Naive thymus-derived CD4-positive, alpha-beta T cell (primary cell): ENCODE measurements around the gene KRT80. TPM values are rescaled to one million over a fixed set of nuclear protein-coding genes. Genes with fewer than 3 reads are reported as not detected.
"Not testable (repeated sequence)": the region's sequence is repeated elsewhere in the genome, so short reads cannot be mapped to it uniquely, and the experiment has no call there.

Source experiments
- ATAC-seq: fragments of 150-1000 bp; cut with Tn5 transposase; 2 replicates; pipeline ENCODE4 v1.10.0; 2021; ENCODE audit warnings: mild to moderate bottlenecking, moderate library complexity
- CTCF ChIA-PET: fragments of 350-600 bp; sonication (Branson Sonifier 250); formaldehyde crosslinking; loops from one replicate; lab custom pipeline; 2021; ENCODE audit warnings: antibody characterized with exemption; lab: Charles Lee
- POLR2A ChIA-PET: fragments of 350-600 bp; sonication (Branson Sonifier 250); formaldehyde crosslinking; loops from one replicate; lab custom pipeline; 2021; ENCODE audit warnings: antibody characterized with exemption, inconsistent platforms; lab: Charles Lee
- DNase-seq, 9 donors: peaks; one replicate each; pipeline versions ENCODE4 v3.0.0 to v3.0.0-alpha.2; 2020 to 2022; ENCODE audit warnings: mixed read lengths in 1 of 9
- H3K27ac ChIP-seq: one replicate; pipeline ENCODE4 v1.7.0; 2013; ENCODE audit warnings: mild to moderate bottlenecking, low read depth, low read length, moderate library complexity
- H3K27me3 ChIP-seq, 2 donors: one replicate each; pipeline ENCODE4 v1.7.0; 2013; ENCODE audit warnings: low read length in 2 of 2, mild to moderate bottlenecking in 2 of 2, moderate library complexity in 2 of 2; ENCODE audit not compliant: control insufficient read depth in 2 of 2, insufficient read depth in 2 of 2
- H3K36me3 ChIP-seq, 3 experiments: 1 replicate in 2 of 3; 2 replicates in 1 of 3; pipeline ENCODE4 v1.7.0; 2013; ENCODE audit warnings: low read length in 3 of 3, mild to moderate bottlenecking in 3 of 3, moderate library complexity in 1 of 3; ENCODE audit not compliant: insufficient read depth in 3 of 3, control insufficient read depth in 2 of 3
- H3K4me1 ChIP-seq, 2 donors: one replicate each; pipeline ENCODE4 v1.7.0; 2013; ENCODE audit warnings: low read length in 2 of 2, mild to moderate bottlenecking in 2 of 2, moderate library complexity in 1 of 2; ENCODE audit not compliant: control insufficient read depth in 2 of 2, insufficient read depth in 2 of 2
- H3K4me3 ChIP-seq: 2 replicates; pipeline ENCODE4 v1.7.0; 2013; ENCODE audit warnings: mild to moderate bottlenecking, low read length
- H3K9me3 ChIP-seq, 3 experiments: 1 replicate in 2 of 3; 2 replicates in 1 of 3; pipeline ENCODE4 v1.7.0; 2013; ENCODE audit warnings: low read length in 3 of 3; ENCODE audit not compliant: control insufficient read depth in 2 of 3
- H3K27ac Mint-ChIP-seq, 9 donors: one replicate each; pipeline ENCODE4 v1.8.0; 2020 to 2022; ENCODE audit warnings: mixed read lengths in 9 of 9, mild to moderate bottlenecking in 8 of 9, moderate library complexity in 5 of 9, inconsistent platforms in 2 of 9
- H3K27me3 Mint-ChIP-seq, 5 donors: one replicate each; pipeline ENCODE4 v1.8.0; 2021 to 2022; ENCODE audit warnings: mixed read lengths in 5 of 5, mild to moderate bottlenecking in 1 of 5
- H3K36me3 Mint-ChIP-seq, 5 donors: one replicate each; pipeline ENCODE4 v1.8.0; 2020 to 2022; ENCODE audit warnings: mixed read lengths in 5 of 5, mild to moderate bottlenecking in 3 of 5, inconsistent platforms in 1 of 5
- H3K4me1 Mint-ChIP-seq, 7 donors: one replicate each; pipeline ENCODE4 v1.8.0; 2020 to 2022; ENCODE audit warnings: mixed read lengths in 7 of 7, mild to moderate bottlenecking in 3 of 7, inconsistent platforms in 1 of 7
- H3K4me3 Mint-ChIP-seq, 10 donors: one replicate each; pipeline ENCODE4 v1.8.0; 2020 to 2022; ENCODE audit warnings: mild to moderate bottlenecking in 10 of 10, mixed read lengths in 10 of 10, moderate library complexity in 6 of 10, inconsistent platforms in 2 of 10
- H3K9me3 Mint-ChIP-seq, 11 donors: one replicate each; pipeline ENCODE4 v1.8.0; 2020 to 2022; ENCODE audit warnings: mixed read lengths in 11 of 11, mild to moderate bottlenecking in 4 of 11, inconsistent platforms in 1 of 11, moderate library complexity in 1 of 11
- intact Hi-C, 2 donors: fragments of 100-400 bp; cut with micrococcal nuclease; formaldehyde crosslinking; loops; one replicate each; pipeline ENCODE4 v1.15.1; 2023
- polyA plus RNA-seq, 2 donors: library from polyadenylated mRNA; unstranded; fragments of 300-500 nt; fragmentation: Illumina TruSeq; gene quantifications; one replicate each; pipeline ENCODE4 v1.2.3, GENCODE V29; 2021
- total RNA-seq, 6 experiments: library from RNA in 5 of 6; stranded (reverse) in 5 of 6; gene quantifications; 1 replicate in 5 of 6; 2 replicates in 1 of 6; pipeline ENCODE4 v1.2.3 and lab custom pipeline; 2021 to 2026

KRT80 gene
- total RNA-seq (under 1 TPM in 1 of 5 experiments, not detected in 4; 0.12 TPM), polyA plus RNA-seq (not detected), total RNA-seq (lab: John Stamatoyannopoulos, UW) (0.40 reads per million)

DNA sequence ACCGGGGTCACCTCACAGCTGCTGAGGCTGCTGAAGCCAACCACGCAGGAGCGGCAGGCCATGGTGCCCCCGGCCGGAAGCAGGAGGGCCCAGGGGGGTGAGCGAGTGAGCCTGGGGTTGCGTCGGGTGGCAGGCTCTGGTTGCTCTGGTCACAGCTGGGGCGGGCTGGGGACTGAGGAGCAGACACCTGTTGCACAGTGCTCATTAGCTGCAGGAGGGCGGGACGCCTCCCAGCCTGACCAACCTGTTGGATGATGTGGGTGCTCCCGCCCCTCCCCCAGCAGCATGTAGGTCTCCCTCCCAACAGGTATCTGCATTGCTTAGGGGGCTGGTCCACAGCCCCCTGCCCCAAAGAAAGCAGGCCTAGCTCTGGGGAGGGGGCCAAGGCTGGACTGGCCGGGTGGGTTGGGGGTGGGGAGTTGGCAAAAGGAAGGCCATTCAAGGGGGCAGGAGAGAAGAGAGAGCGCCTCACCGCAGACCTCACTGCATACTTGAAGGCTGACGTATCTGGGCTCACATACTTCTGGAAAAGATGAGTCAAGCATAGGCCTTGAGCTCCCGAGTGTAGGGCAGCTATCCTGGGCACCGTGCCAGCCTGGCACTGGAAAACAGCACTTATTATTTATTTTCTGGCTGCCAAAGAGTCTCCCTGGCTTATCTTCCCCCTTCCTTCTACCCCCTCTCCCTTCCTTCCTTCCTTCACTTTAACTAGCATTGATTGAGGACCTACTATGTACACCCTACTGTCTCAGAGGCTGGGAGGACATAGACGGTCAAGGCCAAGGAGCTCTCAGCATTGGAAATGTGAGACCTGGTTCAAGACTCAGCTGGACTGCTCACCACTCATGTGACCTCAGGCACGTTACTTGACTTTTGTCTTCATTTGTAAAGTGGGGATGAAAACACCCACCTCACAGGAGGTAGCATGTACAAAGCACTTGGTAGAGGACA is at the start of gene KRT80:
Gene KRT80, minus strand, starts transcription at position 174 of the 951 bp plus-strand sequence. Its CDS starts 112 bp downstream, at position 62.
- POLR2A ChIA-PET: no interaction called here
- Histone ChIP-seq H3K36me3 (no peaks in the 10 kb centered on the region), H3K4me1 (no peaks in the 10 kb centered on the region), H3K4me3 (no peak within 1 kb of the TSS), H3K27me3 (no peaks in the 10 kb centered on the region), H3K27ac (no peak within 1 kb of the TSS), H3K9me3 (no peaks in the 10 kb centered on the region)
- peak; percentile 75 for ATAC-seq
- Mint-ChIP-seq H3K27me3 (peaks cover 0 to 16% (median 5%) of the 10 kb centered on the region in 5 donors), H3K4me1 (peaks cover 0 to 9% (median 0%) of the 10 kb centered on the region in 7 donors), H3K27ac (no peak within 1 kb of the TSS), H3K36me3 (no peaks in the 10 kb centered on the region), H3K4me3 (no peak within 1 kb of the TSS), H3K9me3 (no peaks in the 10 kb centered on the region)
- no peak for DNase-seq
- CTCF ChIA-PET: interaction anchor here (0.5 to 0.7 kb wide), 2 partner anchors 488 to 769 kb away, joined by 3 read pairs; partner anchors contain the start of gene KRT1
- intact Hi-C loops: no loop called here

DNA sequence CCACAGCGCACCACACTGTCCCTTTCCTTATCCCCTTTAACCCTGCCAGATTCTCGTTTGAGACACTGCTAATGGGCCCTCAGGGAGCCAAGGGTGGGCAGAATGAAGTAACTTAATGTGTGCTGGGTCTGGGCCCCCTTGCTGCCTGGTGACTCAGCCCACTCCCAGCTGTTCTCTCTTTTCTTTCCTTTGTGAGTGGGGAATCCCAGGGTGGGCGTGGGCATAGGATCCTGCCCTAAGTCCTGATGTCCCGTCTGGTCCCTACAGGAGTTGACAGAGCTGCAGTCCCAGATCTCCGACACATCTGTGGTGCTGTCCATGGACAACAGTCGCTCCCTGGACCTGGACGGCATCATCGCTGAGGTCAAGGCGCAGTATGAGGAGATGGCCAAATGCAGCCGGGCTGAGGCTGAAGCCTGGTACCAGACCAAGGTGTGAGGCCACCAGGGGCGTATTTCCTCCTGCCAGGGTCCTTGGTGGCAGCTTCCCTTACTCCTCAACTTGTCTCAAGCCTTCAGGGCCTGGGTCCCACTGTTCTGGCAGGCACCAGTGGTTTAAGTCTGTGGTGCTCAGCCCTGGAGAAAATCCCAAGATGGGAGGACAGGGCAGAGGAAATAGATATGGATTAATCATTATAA is 49.5 kb upstream of the KRT80 start:
- no peak overlapping the region for H3K4me3 Mint-ChIP-seq
- H3K9me3 Mint-ChIP-seq: no peaks in the 10 kb centered on the region
- intact Hi-C loops: loop anchor here in 1 of 2 donors (10.0 kb wide), 1 partner anchor 217 kb away; no protein-coding TSS in a partner anchor
- Histone ChIP-seq H3K9me3 (no peaks in the 10 kb centered on the region), H3K27me3 (no peaks in the 10 kb centered on the region), H3K4me1 (peaks cover 5 to 9% of the 10 kb centered on the region in 2 donors), H3K4me3 (no peak overlapping the region), H3K27ac (no peak overlapping the region), H3K36me3 (no peaks in the 10 kb centered on the region)
- ChIA-PET POLR2A (no interaction called here), CTCF (no interaction called here)
- peaks cover 0 to 13% (median 0%) of the 10 kb centered on the region in 5 donors for H3K36me3 Mint-ChIP-seq
- no peak for DNase-seq
- H3K27me3 Mint-ChIP-seq: peaks cover 0 to 13% (median 0%) of the 10 kb centered on the region in 5 donors
- peaks cover 10 to 42% (median 12%) of the 10 kb centered on the region in 7 donors for H3K4me1 Mint-ChIP-seq
- ATAC-seq: no peak
- no peak overlapping the region for H3K27ac Mint-ChIP-seq

DNA sequence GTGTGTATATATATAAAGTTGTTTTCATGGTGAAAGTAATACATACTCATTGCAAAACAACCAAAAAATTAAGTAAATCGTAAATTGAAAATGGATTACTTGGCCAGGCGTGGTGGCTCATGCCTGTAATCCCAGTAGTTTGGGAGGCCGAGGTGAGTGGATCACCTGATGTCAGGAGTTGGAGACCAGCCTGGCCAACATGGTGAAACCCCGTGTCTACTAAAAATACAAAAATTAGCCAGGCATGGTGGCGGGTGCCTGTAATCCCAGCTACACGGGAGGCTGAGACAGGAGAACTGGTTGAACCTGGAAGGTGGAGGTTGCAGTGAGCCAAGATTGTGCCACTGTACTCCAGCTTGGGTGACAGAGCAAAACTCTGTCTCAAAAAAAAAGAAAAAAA is 48.4 kb upstream of the KRT80 start:
- POLR2A ChIA-PET, ATAC-seq, H3K36me3 Mint-ChIP-seq, H3K9me3 ChIP-seq, H3K4me3 ChIP-seq, H3K27ac Mint-ChIP-seq, H3K4me3 Mint-ChIP-seq, H3K4me1 ChIP-seq, H3K27me3 ChIP-seq, CTCF ChIA-PET, DNase-seq, H3K9me3 Mint-ChIP-seq, H3K27ac ChIP-seq, H3K36me3 ChIP-seq: not testable (repeated sequence)
- Mint-ChIP-seq H3K27me3 (peaks cover 5 to 18% (median 5%) of the 10 kb centered on the region in 5 donors), H3K4me1 (peaks cover 10 to 35% (median 12%) of the 10 kb centered on the region in 7 donors)
- intact Hi-C loops: loop anchor here in 1 of 2 donors (10.0 kb wide), 1 partner anchor 215 kb away; no protein-coding TSS in a partner anchor

DNA sequence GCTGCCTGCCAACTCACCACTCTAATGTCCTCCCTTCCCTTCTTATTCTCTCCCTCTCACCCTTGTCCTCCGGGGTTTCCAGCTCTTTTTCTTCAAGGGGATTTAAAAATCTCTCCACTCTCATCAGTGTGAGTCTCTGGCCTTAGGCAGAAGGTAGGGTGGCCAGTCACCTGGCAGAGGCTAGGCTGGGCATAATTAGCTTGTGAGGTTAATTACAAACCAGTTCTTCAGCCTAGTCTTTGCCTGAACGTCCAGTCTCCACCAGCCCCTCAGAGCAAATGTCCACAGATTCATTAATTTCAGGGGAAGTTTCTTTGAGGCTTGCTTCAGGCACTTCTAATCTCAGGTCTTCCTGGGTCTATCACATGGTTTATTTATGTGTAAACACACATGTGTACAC is 48.0 kb upstream of the KRT80 start:
- intact Hi-C loops: loop anchor here in 1 of 2 donors (10.0 kb wide), 1 partner anchor 215 kb away; no protein-coding TSS in a partner anchor
- POLR2A ChIA-PET: no interaction called here

DNA sequence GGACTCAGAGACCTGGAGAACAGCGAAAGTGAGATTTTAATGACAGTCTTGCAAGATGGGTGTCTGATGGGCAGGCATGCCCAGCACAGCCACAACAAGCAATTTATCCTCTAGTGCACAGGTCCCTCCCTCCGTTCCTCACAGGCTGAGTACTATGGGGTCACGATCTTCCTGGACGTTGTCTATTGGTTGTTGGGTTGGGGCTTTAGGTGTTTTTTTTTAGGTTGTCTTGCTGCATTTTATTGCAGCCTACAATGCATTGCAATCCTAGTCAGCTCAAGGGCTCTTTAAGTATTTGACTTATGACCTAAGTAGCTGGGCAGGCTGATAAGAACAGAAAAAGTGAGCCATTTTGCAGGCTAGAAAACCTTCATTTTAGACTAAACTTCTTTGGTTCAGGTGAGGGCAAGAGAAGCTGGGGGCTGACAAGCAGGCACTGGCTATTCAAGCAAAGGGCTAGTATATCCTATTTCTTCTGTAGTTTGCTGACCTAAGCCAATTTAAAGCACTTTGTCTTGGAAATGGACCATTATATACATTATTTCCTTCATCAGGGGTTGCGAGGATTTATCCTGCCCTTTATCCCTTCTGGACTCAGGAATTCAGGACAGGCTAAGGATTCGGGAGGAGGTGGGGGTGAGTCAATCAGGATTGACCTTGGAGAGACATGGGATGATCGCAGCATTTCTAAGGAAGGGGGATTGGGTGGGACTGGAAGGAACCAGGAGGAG is 47.3 kb upstream of the KRT80 start:
- Mint-ChIP-seq H3K27me3 (peaks cover 13 to 25% (median 14%) of the 10 kb centered on the region in 5 donors), H3K27ac (no peak overlapping the region), H3K4me1 (peaks cover 4 to 28% (median 7%) of the 10 kb centered on the region in 7 donors), H3K4me3 (no peak overlapping the region), H3K36me3 (peaks cover 0 to 5% (median 0%) of the 10 kb centered on the region in 5 donors), H3K9me3 (no peaks in the 10 kb centered on the region)
- peaks cover 4 to 5% of the 10 kb centered on the region in 2 donors for H3K4me1 ChIP-seq
- intact Hi-C loops: no loop called here
- H3K36me3 ChIP-seq: no peaks in the 10 kb centered on the region
- ATAC-seq (no peak), DNase-seq (no peak)
- no peak overlapping the region for H3K4me3 ChIP-seq
- CTCF ChIA-PET: no interaction called here
- no peak overlapping the region for H3K27ac ChIP-seq
- no peaks in the 10 kb centered on the region for H3K9me3 ChIP-seq
- POLR2A ChIA-PET: no interaction called here
- no peaks in the 10 kb centered on the region for H3K27me3 ChIP-seq

More for the DNA sequence above, 48.0 kb upstream of the KRT80 start:
- Histone ChIP-seq H3K4me1 (peaks cover 5 to 9% of the 10 kb centered on the region in 2 donors), H3K27me3 (no peaks in the 10 kb centered on the region), H3K9me3 (no peaks in the 10 kb centered on the region), H3K27ac (no peak overlapping the region), H3K4me3 (no peak overlapping the region), H3K36me3 (no peaks in the 10 kb centered on the region)
- ATAC-seq (no peak), DNase-seq (no peak)
- no peak overlapping the region for H3K4me3 Mint-ChIP-seq
- CTCF ChIA-PET: no interaction called here
- H3K27ac Mint-ChIP-seq: no peak overlapping the region
- peaks cover 7 to 18% (median 8%) of the 10 kb centered on the region in 5 donors for H3K27me3 Mint-ChIP-seq
- peaks cover 10 to 31% (median 12%) of the 10 kb centered on the region in 7 donors for H3K4me1 Mint-ChIP-seq
- no peaks in the 10 kb centered on the region for H3K9me3 Mint-ChIP-seq
- peaks cover 0 to 5% (median 0%) of the 10 kb centered on the region in 5 donors for H3K36me3 Mint-ChIP-seq

DNA sequence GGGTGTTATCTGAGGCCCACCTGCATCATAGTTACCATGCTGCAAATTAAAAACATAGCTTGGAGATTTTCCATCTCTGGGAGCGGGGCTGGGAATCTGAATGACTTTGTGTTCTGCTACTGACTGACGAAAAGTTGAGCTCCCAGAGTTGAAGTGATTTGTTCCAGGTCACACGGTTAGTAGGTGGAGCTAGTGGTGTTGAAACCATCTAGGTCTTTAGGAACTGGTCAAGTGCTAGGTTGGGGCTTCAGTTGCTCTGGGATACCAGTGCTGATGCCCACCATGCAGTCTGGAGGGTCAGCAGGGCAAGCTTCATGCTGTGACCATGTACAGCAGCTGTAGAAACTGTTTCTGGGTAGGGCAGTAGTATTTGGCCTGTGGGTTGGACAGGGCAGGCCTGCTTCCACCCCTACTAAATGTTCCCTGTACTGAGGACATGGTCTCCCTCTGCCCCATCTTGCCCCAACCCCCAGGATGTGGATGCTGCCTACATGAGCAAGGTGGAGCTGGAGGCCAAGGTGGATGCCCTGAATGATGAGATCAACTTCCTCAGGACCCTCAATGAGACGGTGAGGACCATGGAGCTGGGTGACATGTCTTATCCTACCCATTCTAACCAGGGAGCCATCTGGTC is 46.5 kb upstream of the KRT80 start:
- H3K36me3 Mint-ChIP-seq: peaks cover 0 to 1% (median 0%) of the 10 kb centered on the region in 5 donors
- CTCF ChIA-PET: no interaction called here

More for the DNA sequence above, 46.5 kb upstream of the KRT80 start:
- no peaks in the 10 kb centered on the region for H3K4me1 ChIP-seq
- intact Hi-C loops: no loop called here
- no peak overlapping the region for H3K4me3 Mint-ChIP-seq
- ATAC-seq (no peak), DNase-seq (no peak)
- no peaks in the 10 kb centered on the region for H3K36me3 ChIP-seq
- POLR2A ChIA-PET: no interaction called here
- no peaks in the 10 kb centered on the region for H3K9me3 ChIP-seq
- H3K4me3 ChIP-seq: no peak overlapping the region
- H3K4me1 Mint-ChIP-seq: peaks cover 0 to 21% (median 0%) of the 10 kb centered on the region in 7 donors
- H3K27me3 Mint-ChIP-seq: peaks cover 16 to 31% (median 20%) of the 10 kb centered on the region in 5 donors
- H3K27ac Mint-ChIP-seq: no peak overlapping the region
- H3K27ac ChIP-seq: no peak overlapping the region
- H3K27me3 ChIP-seq: no peaks in the 10 kb centered on the region
- no peaks in the 10 kb centered on the region for H3K9me3 Mint-ChIP-seq
